Right lobe of liver (tissue), 4 donors: ENCODE results near the gene PIAS4.

Experiments used
- CTCF ChIP-seq, 4 donors: fragments of 200-600 bp in 3 of 4; fragments of 450-650 bp in 1 of 4; IDR thresholded peaks; one replicate each; pipeline versions ENCODE4 v1.5.1 to v1.8.0; 2016 to 2022; ENCODE audit warnings: antibody characterized with exemption in 4 of 4, mild to moderate bottlenecking in 2 of 4
- POLR2A ChIP-seq: fragments of 450-650 bp; IDR thresholded peaks from one replicate; pipeline ENCODE4 v1.6.1; 2017; ENCODE audit warnings: antibody characterized with exemption, mild to moderate bottlenecking
- donor health status: DM: no; HTN: no; CAD: no.
- donor health status: DM: no; HTN: no; CAD: no.
- donor health status: DM: no; HTN: yes; CAD: no.

GRCh38 chr19:4016903-4017638 lies 9.5 kb downstream of the PIAS4 start:
- no peak for TF ChIP-seq POLR2A
- no peak for TF ChIP-seq CTCF (IDR thresholded peaks at IDR 0.05)
